H9 (cell line): ENCODE data around the gene REEP1. TPM values are rescaled to one million over a fixed set of nuclear protein-coding genes. Genes with fewer than 3 reads are reported as not detected.

Experiments used
- DNase-seq: peaks from one replicate; pipeline ENCODE4 v3.0.0-alpha.2; 2017
- H2AFZ ChIP-seq: one replicate; pipeline ENCODE4 v1.6.1; 2013; ENCODE audit warnings: mild to moderate bottlenecking, low read length, control low read depth, moderate library complexity
- H2AK5ac ChIP-seq: 2 replicates; pipeline ENCODE4 v1.6.1; 2013; ENCODE audit warnings: low read length, control low read depth, mixed read lengths; ENCODE audit not compliant: insufficient read length
- H2BK120ac ChIP-seq: one replicate; pipeline ENCODE4 v1.6.1; 2013; ENCODE audit warnings: low read depth, mild to moderate bottlenecking, low read length, control low read depth, inconsistent platforms; ENCODE audit not compliant: poor library complexity, severe bottlenecking
- H2BK12ac ChIP-seq: 2 replicates; pipeline ENCODE4 v1.6.1; 2013; ENCODE audit warnings: low read length, control low read depth, mixed read lengths, low read depth; ENCODE audit not compliant: insufficient read length
- H2BK15ac ChIP-seq: 2 replicates; pipeline ENCODE4 v1.6.1; 2013; ENCODE audit warnings: low read depth, low read length, control low read depth
- H2BK20ac ChIP-seq: one replicate; pipeline ENCODE4 v1.6.1; 2013; ENCODE audit warnings: low read depth, mild to moderate bottlenecking, low read length, control low read depth, inconsistent platforms; ENCODE audit not compliant: poor library complexity, severe bottlenecking
- H2BK5ac ChIP-seq: 2 replicates; pipeline ENCODE4 v1.6.1; 2013; ENCODE audit warnings: low read length, control low read depth, mixed read lengths; ENCODE audit not compliant: insufficient read length
- H3K14ac ChIP-seq: 2 replicates; pipeline ENCODE4 v1.6.1; 2013; ENCODE audit warnings: low read length, control low read depth; ENCODE audit not compliant: insufficient read depth
- H3K18ac ChIP-seq: 2 replicates; pipeline ENCODE4 v1.6.1; 2013; ENCODE audit warnings: low read depth, mild to moderate bottlenecking, mixed read lengths, low read length, control low read depth; ENCODE audit not compliant: insufficient read length
- H3K23ac ChIP-seq: 2 replicates; pipeline ENCODE4 v1.6.1; 2013; ENCODE audit warnings: low read length, control low read depth, mixed read lengths, low read depth; ENCODE audit not compliant: insufficient read length
- H3K23me2 ChIP-seq: 2 replicates; pipeline ENCODE4 v1.6.1; 2013; ENCODE audit warnings: low read depth, mild to moderate bottlenecking, mixed read lengths, low read length, control low read depth; ENCODE audit not compliant: insufficient read length, poor library complexity, severe bottlenecking
- H3K27ac ChIP-seq: 2 replicates; pipeline ENCODE4 v1.5.1; 2013; ENCODE audit warnings: low read length, control low read depth, mixed read lengths, low read depth; ENCODE audit not compliant: insufficient read length
- H3K27me3 ChIP-seq: 2 replicates; pipeline ENCODE4 v1.6.1; 2013; ENCODE audit warnings: low read length, control low read depth, inconsistent platforms; ENCODE audit not compliant: insufficient read depth
- H3K4ac ChIP-seq: 2 replicates; pipeline ENCODE4 v1.6.1; 2013; ENCODE audit warnings: low read depth, mild to moderate bottlenecking, control low read depth, inconsistent platforms, low read length, moderate library complexity
- H3K4me1 ChIP-seq: 2 replicates; pipeline ENCODE4 v1.6.1; 2013; ENCODE audit warnings: low read length, control low read depth, inconsistent platforms; ENCODE audit not compliant: insufficient read depth
- H3K4me2 ChIP-seq: 2 replicates; pipeline ENCODE4 v1.6.1; 2013; ENCODE audit warnings: low read length, control low read depth, mixed read lengths; ENCODE audit not compliant: insufficient read length, insufficient read depth
- H3K56ac ChIP-seq: 2 replicates; pipeline ENCODE4 v1.6.1; 2013; ENCODE audit warnings: low read depth, mild to moderate bottlenecking, mixed read lengths, low read length, control low read depth; ENCODE audit not compliant: insufficient read length
- H3K79me1 ChIP-seq: 2 replicates; pipeline ENCODE4 v1.6.1; 2013; ENCODE audit warnings: low read depth, mild to moderate bottlenecking, moderate library complexity, low read length, control low read depth, inconsistent platforms; ENCODE audit not compliant: insufficient read depth, poor library complexity, severe bottlenecking
- H3K79me2 ChIP-seq: 2 replicates; pipeline ENCODE4 v1.6.1; 2013; ENCODE audit warnings: low read length, control low read depth, inconsistent platforms; ENCODE audit not compliant: insufficient read depth
- H3K9ac ChIP-seq: 2 replicates; pipeline ENCODE4 v1.6.1; 2013; ENCODE audit warnings: low read length, control low read depth, mixed read lengths; ENCODE audit not compliant: insufficient read length; ENCODE audit errors: extremely low read depth
- H3K9me3 ChIP-seq: one replicate; pipeline ENCODE4 v1.6.1; 2013; ENCODE audit warnings: low read depth, low read length, inconsistent platforms; ENCODE audit not compliant: control insufficient read depth
- H3T11ph ChIP-seq: one replicate; pipeline ENCODE4 v1.6.1; 2013; ENCODE audit warnings: mild to moderate bottlenecking, low read length, control low read depth, inconsistent platforms
- H4K20me1 ChIP-seq: one replicate; pipeline ENCODE4 v1.6.1; 2013; ENCODE audit not compliant: control insufficient read depth, insufficient read length, insufficient read depth
- H4K5ac ChIP-seq: 2 replicates; pipeline ENCODE4 v1.6.1; 2013; ENCODE audit warnings: low read depth, mild to moderate bottlenecking, mixed read lengths, low read length, control low read depth; ENCODE audit not compliant: insufficient read length
- H4K8ac ChIP-seq: replicated peaks from 2 replicates; pipeline ENCODE4 v1.6.1; 2013; ENCODE audit warnings: low read length, control low read depth, mixed read lengths, low read depth; ENCODE audit not compliant: insufficient read length
- H4K91ac ChIP-seq: 2 replicates; pipeline ENCODE4 v1.6.1; 2013; ENCODE audit warnings: low read depth, mild to moderate bottlenecking, moderate library complexity, mixed read lengths, low read length, control low read depth; ENCODE audit not compliant: insufficient read length
- H3K27ac Mint-ChIP-seq, 3 experiments: 2 replicates in 2 of 3; 3 replicates in 1 of 3; pipeline ENCODE4 v1.8.0; 2020 to 2021; ENCODE audit warnings: mixed read lengths in 3 of 3, mild to moderate bottlenecking in 1 of 3, moderate library complexity in 1 of 3
- H3K27me3 Mint-ChIP-seq: 2 replicates; pipeline ENCODE4 v1.8.0; 2021; ENCODE audit warnings: low read depth, mild to moderate bottlenecking, moderate library complexity, mixed read lengths
- H3K36me3 Mint-ChIP-seq, 3 experiments: 2 replicates in 2 of 3; 3 replicates in 1 of 3; pipeline ENCODE4 v1.8.0; 2020 to 2021; ENCODE audit warnings: low read depth in 3 of 3, mixed read lengths in 3 of 3; ENCODE audit not compliant: insufficient read depth in 1 of 3
- H3K4me1 Mint-ChIP-seq, 2 experiments: 2 replicates each; pipeline ENCODE4 v1.8.0; 2020; ENCODE audit warnings: mixed read lengths in 2 of 2
- H3K4me3 Mint-ChIP-seq, 2 experiments: 2 replicates in 1 of 2; 3 replicates in 1 of 2; pipeline ENCODE4 v1.8.0; 2020 to 2021; ENCODE audit warnings: mild to moderate bottlenecking in 2 of 2, mixed read lengths in 2 of 2, moderate library complexity in 1 of 2
- H3K9me3 Mint-ChIP-seq, 2 experiments: 2 replicates in 1 of 2; 3 replicates in 1 of 2; pipeline ENCODE4 v1.8.0; 2020; ENCODE audit warnings: mild to moderate bottlenecking in 2 of 2, mixed read lengths in 2 of 2, moderate library complexity in 1 of 2
- CTCF ChIP-seq: fragments of 200-600 bp; sonication (generic); conservative IDR thresholded peaks from 3 replicates; pipeline ENCODE4 v1.8.0; 2021; ENCODE audit warnings: antibody characterized with exemption, mild to moderate bottlenecking
- WGBS: extraction: QIAGEN DNeasy Blood & Tissue Kit; methylation state at CpG from one replicate; pipeline ENCODE4 v1.1.7; 2013; ENCODE audit warnings: missing lambda C conversion rate, low lambda C conversion rate, mixed read lengths; ENCODE audit not compliant: insufficient read length; ENCODE audit errors: extremely low coverage; 5-methylcytosine and 5-hydroxymethylcytosine counted together
- total RNA-seq: library from RNA; stranded (reverse); gene quantifications from 2 replicates; pipeline ENCODE4 v1.2.1, GENCODE V29; 2021

The REEP1 gene
- total RNA-seq, 1 experiment from 2014 or later = 1.3 TPM

DNA sequence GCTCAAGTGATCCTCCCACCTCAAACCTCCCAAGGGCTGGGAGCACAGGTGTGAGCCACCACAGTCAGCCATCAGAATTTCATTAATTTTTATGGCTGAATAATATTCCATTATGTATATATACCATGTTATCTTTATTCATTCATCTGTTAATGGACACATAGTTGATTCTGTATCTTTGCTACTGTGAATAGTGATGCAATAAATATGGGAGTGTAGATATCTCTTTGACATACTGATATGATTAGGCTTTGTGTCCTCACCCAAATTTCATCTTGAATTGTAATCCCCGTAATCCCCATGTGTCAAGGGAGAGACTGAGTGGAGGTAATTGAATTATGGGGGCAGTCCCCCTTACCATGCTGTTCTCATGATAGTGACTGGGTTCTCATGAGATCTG, 38.2 kb upstream of the REEP1 start:
- DNase-seq = no peak
- H2AK5ac ChIP-seq = no peak overlapping the region
- no peak overlapping the region for H3K56ac ChIP-seq
- no peaks in the 10 kb centered on the region for H4K20me1 ChIP-seq
- H3K79me1 ChIP-seq = no peaks in the 10 kb centered on the region
- no peak overlapping the region for H4K5ac ChIP-seq
- H3K23me2 ChIP-seq = no peaks in the 10 kb centered on the region
- no peak overlapping the region for H2BK5ac ChIP-seq
- Mint-ChIP-seq H3K9me3 (peaks cover 4 to 7% of the 10 kb centered on the region in 2 experiments; a peak in 3 of 5 replicates), H3K4me1 (no peaks in the 10 kb centered on the region), H3K27me3 (peaks cover 8% of the 10 kb centered on the region; the same call in 1 of the 2 replicates), H3K27ac (no peak overlapping the region), H3K36me3 (peaks cover 0 to 1% (median 0%) of the 10 kb centered on the region in 3 experiments; a peak in 1 of 7 replicates), H3K4me3 (no peak overlapping the region)
- H3K27me3 ChIP-seq = no peaks in the 10 kb centered on the region
- H3K23ac ChIP-seq = no peak overlapping the region
- H3K14ac ChIP-seq = no peak overlapping the region
- no peak overlapping the region for H3K27ac ChIP-seq
- no peak overlapping the region for H3K9ac ChIP-seq
- no peak overlapping the region for H4K91ac ChIP-seq
- no peak overlapping the region for H2AFZ ChIP-seq
- H2BK12ac ChIP-seq = no peak overlapping the region
- H2BK15ac ChIP-seq = no peak overlapping the region
- peaks cover 4% of the 10 kb centered on the region for H3K9me3 ChIP-seq
- no peak overlapping the region for H2BK20ac ChIP-seq
- no peak overlapping the region for H3K4ac ChIP-seq
- H2BK120ac ChIP-seq = no peak overlapping the region
- H4K8ac ChIP-seq = no peak overlapping the region
- no peak overlapping the region for H3K18ac ChIP-seq
- no peak overlapping the region for H3T11ph ChIP-seq
- peaks cover 3% of the 10 kb centered on the region; the same call in 1 of the 2 replicates for H3K4me1 ChIP-seq
- no peak overlapping the region for H3K4me2 ChIP-seq
- no peak for TF ChIP-seq CTCF
- H3K79me2 ChIP-seq = no peaks in the 10 kb centered on the region
- no CpG with 5 or more reads among the region's 1 CpG for WGBS
